GM21737 (cell line): ENCODE results near the gene GRAP2.
"Not testable (repeated sequence)": the region's sequence is repeated elsewhere in the genome, so short reads cannot be mapped to it uniquely, and the experiment has no call there.

Source experiments
- ATAC-seq: cut with Tn5 transposase; IDR thresholded peaks from one replicate; pipeline ENCODE4 v1.9.1; 2021; ENCODE audit warnings: mild to moderate bottlenecking, moderate library complexity; ENCODE audit not compliant: unreplicated experiment

GRAP2 gene

GRCh38 chr22:39991159-39991860 is 90.4 kb downstream of the GRAP2 start:
- no peak for ATAC-seq

GRCh38 chr22:39992088-39992826 is 91.4 kb downstream of the GRAP2 start:
- no peak for ATAC-seq

DNA sequence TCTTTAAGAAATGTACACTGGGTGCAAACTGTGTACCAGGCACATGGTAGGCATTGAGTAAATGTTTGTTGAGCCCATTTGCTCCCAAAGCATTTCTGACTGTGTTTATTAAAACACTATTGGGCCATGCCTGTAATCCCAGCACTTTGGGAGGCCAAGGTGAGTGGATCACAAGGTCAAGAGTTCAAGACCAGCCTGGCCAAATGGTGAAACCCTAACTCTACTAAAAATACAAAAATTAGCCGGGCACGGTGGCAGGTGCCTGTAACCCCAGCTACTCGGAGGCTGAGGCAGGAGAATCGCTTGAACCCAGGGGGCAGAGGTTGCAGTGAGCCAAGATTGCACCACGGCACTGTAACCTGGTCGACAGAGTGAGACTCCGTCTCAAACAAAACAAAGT is 92.0 kb downstream of the GRAP2 start:
- not testable (repeated sequence) for ATAC-seq

- ATAC-seq: no peak
Measured at GRCh38 chr22:39994041-39994565, 93.2 kb downstream of the GRAP2 start.

- ATAC-seq: no peak
Measured at GRCh38 chr22:39994566-39995392, 93.9 kb downstream of the GRAP2 start, which contains the start of gene FAM83F. FAM83F (plus strand) TSS chr22:39994954; CDS start chr22:39995043, 89 bp downstream.

DNA sequence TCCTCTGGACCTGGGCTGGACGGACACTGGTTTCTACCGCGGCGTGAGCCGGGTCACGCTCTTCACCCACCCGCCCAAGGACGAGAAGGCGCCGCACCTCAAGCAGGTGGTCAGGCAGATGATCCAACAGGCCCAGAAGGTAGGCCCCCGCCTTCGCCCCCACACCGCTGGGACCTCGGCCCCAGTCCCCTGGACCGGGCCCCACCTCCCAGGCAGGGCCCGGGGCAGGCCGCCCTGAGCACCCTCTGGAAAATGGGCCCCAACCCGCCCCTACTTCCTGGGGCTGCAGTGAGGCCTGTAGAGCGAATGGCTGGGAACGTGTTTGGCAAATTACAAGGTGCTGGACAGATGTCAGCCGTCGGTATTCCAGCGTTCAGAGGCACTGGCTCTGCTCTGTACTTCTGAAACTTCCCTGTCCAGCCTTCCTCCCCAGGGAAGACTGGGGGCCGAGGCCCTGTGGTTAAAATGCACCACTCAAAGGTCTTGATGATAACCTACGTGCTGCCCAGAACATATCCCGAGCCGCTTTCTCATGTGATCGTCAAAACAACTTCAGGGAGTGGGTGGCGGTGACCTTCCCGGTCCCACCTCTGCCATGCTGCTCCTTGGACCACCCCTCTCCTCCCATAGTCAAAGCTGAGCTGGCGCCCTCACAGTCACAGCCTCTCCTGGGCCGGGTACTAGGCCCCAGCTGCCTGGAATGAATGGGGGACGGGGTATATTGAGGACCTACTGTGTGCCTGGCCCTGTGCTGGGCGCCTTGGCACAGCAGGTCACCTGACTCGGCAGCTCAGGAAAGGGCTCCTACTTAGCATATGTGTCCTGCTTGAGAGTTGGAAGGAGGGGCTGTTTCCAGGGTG is 94.7 kb downstream of the GRAP2 start:
- ATAC-seq: no peak

- ATAC-seq: no peak
Measured at GRCh38 chr22:39996732-39997131, 95.8 kb downstream of the GRAP2 start.

DNA sequence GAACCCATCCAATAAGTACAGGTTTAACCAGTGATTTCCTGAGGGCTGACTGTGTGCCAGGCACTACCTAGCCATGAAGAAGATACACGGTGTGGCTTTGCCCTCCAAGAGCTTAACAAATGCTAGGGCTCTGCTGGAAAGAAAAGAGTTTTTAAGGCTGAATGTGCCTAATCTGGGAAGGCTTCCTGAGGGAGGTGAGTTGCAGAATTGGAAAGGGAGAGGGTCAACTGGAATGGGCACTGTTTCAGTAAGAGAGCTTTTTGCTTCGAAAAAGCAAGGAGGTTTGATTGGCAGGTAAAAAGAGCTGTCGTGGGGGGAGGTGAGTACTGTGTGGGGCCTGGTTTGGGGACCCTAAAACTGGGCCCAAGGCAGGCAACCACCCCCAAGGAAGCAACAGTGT is 96.5 kb downstream of the GRAP2 start:
- ATAC-seq: no peak

DNA sequence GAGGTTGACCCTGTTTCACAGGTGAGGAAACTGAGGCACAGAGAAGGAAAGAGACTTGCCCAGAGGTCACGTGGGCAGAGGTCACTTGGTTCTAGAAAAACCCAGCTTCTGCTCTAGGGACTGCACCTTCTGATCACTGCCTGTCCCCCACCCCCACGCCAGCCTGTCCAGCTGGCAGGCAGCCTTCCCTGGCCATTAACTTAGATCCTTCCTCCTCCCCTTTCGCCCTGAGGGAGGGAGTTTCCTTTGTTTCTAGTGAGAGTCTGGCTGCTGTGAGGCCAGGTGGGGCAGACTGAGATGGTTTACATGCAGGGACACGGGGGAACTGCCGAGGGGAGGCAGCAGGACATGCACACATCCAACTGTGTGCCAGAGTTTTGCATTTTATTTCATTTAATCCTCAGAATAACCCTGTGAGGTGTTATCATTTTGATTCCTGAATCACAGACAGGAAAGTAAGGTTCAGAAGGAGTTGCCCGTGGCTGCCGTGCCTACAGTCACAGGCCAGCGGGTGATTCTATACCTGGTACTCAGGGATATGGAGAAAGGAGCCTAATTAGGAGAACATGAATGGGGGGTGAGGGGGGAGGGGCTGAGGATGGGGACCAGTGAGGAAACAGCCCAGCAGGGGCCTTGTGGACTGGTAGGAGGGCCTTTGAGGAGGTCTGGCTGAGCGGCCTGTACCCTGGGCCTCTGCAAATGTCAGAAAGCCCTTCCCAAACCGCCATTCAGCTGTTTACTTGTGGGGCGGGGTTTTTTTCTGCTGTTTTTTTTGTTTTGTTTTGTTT is 97.2 kb downstream of the GRAP2 start:
- no peak for ATAC-seq

GRCh38 chr22:39999144-39999757 is 98.4 kb downstream of the GRAP2 start:
- no peak for ATAC-seq

- no peak for ATAC-seq
Measured at GRCh38 chr22:40000171-40000570, 99.3 kb downstream of the GRAP2 start.

- ATAC-seq: no peak
Measured at GRCh38 chr22:40001106-40001505, 100.2 kb downstream of the GRAP2 start.

DNA sequence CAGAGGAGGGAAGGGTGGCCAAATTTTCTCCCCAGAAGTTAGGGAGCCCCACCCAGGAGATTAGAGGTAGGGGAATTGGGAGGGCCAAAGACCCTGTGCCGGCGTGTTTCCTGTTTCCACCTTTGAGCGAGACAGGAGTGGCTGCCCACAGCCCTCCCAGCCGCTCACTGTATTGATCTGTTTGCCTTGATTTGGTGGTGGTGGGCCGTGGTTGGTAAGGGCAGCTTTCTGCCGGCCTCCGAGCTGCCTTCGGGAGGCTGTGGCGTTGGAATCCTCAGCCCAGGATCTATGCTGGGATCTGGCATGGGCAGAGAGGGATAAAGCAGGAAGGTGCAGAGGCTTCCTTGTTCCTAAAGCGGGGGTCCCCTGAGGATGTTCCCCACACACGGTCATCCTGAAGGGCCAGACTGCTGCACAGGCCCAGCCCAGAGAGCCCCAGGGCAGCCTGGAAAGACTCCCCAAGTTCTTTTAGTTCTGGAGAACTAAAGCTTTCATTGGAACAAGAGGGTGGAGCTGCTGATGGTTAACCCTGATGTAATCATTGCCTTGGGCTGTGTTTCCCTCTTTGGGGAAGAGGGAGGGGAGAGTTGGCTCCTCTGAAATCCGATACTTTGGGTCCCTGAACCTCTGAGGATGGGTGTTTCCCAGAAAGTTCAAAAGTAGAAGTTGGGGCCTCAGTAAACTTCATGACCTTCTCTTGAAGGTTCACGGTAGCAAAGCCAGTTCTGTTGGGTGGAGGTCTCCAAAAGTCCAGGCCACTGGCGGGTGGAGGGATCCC is 101.1 kb downstream of the GRAP2 start:
- no peak for ATAC-seq

- ATAC-seq: no peak
Measured at GRCh38 chr22:40002935-40003715, 102.2 kb downstream of the GRAP2 start.

DNA sequence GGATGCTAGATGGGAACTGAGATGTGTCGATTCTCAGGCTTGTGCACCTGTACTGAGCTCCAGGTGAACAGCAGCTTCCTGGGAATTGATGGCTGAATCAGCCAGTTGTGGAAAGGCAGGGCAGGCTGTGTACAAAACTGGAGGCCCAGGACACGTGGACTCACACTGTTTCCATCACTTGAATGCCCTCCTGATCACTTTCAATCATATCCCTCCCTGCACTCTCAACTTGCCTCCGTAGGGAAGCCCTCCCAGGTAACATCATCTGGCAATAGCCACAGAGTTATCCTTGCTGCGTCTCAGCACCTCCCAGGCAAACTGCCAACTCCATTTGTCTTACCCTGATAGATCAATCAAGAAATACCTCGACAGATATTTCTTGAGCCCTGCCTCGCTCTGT is 104.0 kb downstream of the GRAP2 start:
- no peak for ATAC-seq

- ATAC-seq: no peak
Measured at GRCh38 chr22:40006641-40007040, 105.8 kb downstream of the GRAP2 start.

GRCh38 chr22:40007853-40008710 is 107.2 kb downstream of the GRAP2 start:
- ATAC-seq: no peak
